Activated CD8-positive, alpha-beta memory T cell treated with anti-CD3 and anti-CD28 coated beads, Interleukin-2, amount 50 U/mL, for 24 hours (primary cell): ENCODE data around the gene C13orf46.
A peak's percentile ranks its signal among the peaks of the same experiment; 100 is the strongest.

ENCODE experiments used
- DNase-seq: peaks from one replicate; pipeline ENCODE4 v3.0.0-alpha.2; 2020; ENCODE audit errors: extremely low read depth

Gene C13orf46

GRCh38 chr13:113955235-113955634, 18.6 kb downstream of the C13orf46 start:
- no peak for DNase-seq

- no peak for DNase-seq
Measured at GRCh38 chr13:113954046-113954835, 19.6 kb downstream of the C13orf46 start.

GRCh38 chr13:113953561-113953960, 20.3 kb downstream of the C13orf46 start:
- DNase-seq, result no peak

- no peak for DNase-seq
Measured at GRCh38 chr13:113952983-113953520, 20.8 kb downstream of the C13orf46 start.

- DNase-seq, result no peak
Measured at GRCh38 chr13:113952151-113952982, 21.5 kb downstream of the C13orf46 start.

- DNase-seq, result peak; percentile 9
Measured at GRCh38 chr13:113951246-113951999, 22.5 kb downstream of the C13orf46 start.

GRCh38 chr13:113950451-113951245, 23.2 kb downstream of the C13orf46 start:
- no peak for DNase-seq

- no peak for DNase-seq
Measured at GRCh38 chr13:113949546-113949945, 24.3 kb downstream of the C13orf46 start.

GRCh38 chr13:113948034-113948742, 25.7 kb downstream of the C13orf46 start:
- DNase-seq, result no peak

- DNase-seq, result no peak
Measured at GRCh38 chr13:113947311-113948033, 26.4 kb downstream of the C13orf46 start.

GRCh38 chr13:113946409-113947181, 27.3 kb downstream of the C13orf46 start:
- DNase-seq, result no peak

GRCh38 chr13:113945857-113946408, 27.9 kb downstream of the C13orf46 start:
- no peak for DNase-seq

- DNase-seq, result no peak
Measured at GRCh38 chr13:113943821-113944565, 29.9 kb downstream of the C13orf46 start.

- DNase-seq, result no peak
Measured at GRCh38 chr13:113942591-113943103, 31.2 kb downstream of the C13orf46 start.

- no peak for DNase-seq
Measured at GRCh38 chr13:113941571-113942191, 32.2 kb downstream of the C13orf46 start.

- DNase-seq, result no peak
Measured at GRCh38 chr13:113939944-113940297, 34.0 kb downstream of the C13orf46 start.
